ENCODE measurements around the gene SLC26A4.

The SLC26A4 gene

DNA sequence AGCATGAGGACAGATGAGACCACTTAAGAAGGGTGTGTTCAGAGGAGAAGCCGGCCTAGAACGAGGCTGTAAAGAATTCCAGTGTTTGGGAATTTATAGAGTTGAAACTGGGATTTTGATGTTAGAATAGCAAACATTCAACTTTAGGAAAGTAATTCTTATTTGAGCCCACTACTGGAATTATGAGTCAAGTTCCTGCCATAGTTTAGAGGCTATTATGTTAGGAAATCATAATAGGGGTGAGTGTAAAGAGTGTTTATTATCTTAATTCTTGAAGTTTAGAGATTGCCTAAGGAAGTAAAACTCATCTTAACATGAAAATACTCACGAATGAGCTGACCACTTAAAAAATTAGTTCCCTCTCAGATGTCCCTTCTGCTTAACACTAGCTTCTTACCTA, 85.4 kb downstream of the SLC26A4 start:
- DNase-seq (ENCODE audit: low read depth in 2 of 2) = no peak

DNA sequence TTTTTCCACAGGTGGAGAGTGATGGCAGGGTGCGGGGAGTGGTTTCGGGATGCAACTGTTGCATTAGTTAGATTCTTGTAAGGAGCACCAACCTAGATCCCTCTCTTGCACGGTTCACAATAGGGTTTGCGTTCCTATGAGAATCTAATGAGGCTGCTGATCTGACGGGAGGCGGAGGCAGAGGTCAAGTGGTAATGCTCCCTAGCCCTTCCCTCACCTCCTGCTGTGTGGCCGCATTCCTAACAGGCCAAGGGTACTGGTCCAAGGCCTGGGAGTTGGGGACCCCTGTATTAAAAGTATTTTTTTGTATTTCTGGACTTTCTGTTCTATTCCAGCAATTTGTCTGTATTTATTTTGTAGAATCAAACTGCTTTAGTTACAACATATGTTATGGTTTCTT, 90.5 kb downstream of the SLC26A4 start:
- no peak for DNase-seq (ENCODE audit: low read depth in 2 of 2)

DNA sequence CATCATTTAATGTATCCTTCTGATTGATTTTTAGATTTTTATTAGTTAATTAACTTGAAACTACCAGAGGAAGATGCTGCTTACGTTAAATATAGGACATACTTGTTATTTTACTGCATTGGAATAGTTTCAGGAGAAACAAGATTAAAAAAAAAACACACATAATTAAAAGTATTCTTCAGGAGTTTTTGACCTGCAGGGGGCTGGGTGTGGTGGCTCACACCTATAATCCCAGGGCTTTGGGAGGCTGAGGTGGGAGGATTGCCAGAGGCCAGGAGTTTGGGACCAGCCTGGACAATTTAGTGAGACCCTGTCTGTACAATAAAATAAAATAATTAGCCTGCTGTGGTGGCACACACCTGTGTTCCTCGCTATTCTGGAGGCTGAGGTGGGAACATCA, 94.0 kb downstream of the SLC26A4 start:
- DNase-seq (ENCODE audit: low read depth in 2 of 2) = no peak

DNA sequence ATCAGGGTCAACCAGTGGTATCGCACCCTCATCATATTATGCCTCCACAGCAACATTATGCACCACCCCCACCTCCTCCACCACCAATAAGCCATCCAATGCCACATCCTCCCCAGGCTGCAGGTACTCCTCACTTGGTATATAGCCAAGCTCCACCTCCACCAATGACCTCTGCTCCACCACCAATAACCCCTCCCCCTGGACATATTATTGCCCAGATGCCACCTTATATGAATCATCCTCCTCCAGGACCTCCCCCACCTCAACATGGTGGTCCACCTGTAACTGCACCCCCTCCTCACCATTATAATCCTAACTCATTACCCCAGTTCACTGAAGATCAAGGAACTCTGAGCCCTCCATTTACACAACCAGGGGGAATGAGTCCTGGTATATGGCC, 98.0 kb downstream of the SLC26A4 start:
- DNase-seq (ENCODE audit: low read depth in 2 of 2) = no peak

DNA sequence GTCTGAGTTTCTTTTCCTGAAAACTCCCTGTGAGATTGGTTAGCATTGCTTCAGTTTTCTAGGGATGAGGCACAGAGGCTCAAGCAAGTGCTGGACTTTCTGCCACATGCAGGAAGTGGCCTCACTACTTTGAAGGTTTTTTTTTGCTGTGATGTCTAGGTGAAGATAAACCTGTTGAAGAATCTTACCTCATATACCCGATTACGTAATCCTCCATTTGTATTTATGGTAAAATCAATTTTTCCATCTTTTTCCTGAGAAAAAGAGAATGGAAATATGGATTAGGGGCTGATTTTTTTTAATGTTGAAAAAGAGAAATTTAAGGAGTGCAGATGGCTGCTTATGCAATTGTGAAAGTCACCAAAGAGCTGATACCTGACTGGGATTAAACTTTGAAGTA, 106.8 kb downstream of the SLC26A4 start:
- no peak for DNase-seq (ENCODE audit: low read depth in 2 of 2)
